ENCODE data around the gene SLC25A43. TPM values are rescaled to one million over a fixed set of nuclear protein-coding genes. Genes with fewer than 3 reads are reported as not detected.

The SLC25A43 gene
- total and polyA plus RNA-seq, 9 of the 15 experiments (the other 6 are each of a cell fraction or from before 2014, with no cell fraction given): 1.3 to 8.4 (median 4.0) TPM

DNA sequence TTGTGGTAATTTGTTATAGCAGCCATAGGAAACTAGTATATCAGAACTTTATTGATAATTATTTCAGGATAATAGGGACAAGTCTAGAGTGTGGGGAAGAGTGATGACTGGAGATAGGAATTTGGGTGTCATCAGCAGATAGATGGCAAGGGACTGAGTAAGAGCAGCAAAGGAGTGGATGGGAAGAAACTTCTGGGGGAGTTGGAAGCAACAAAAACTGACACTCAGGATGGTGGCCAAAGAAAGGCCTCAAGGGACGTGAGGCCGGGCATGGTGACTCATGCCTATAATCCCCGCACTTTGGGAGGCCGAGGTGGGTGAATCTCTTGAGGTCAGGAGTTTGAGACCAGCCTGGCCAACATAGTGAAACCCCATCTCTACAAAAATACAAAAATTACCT is 60.0 kb downstream of the SLC25A43 start:
- Histone ChIP-seq H4K20me1 (replicated peaks; ENCODE audit: control insufficient read depth, insufficient read depth, low read length) (no peaks in the 10 kb centered on the region), H3K9ac (ENCODE audit: insufficient read depth in 1 of 2, low read depth in 2 of 2, low read length in 2 of 2) (no peak overlapping the region), H3K4me3 (no peak overlapping the region), H3K36me3 (ENCODE audit: control insufficient read depth, insufficient read depth, low read length) (no peaks in the 10 kb centered on the region), H2AFZ (ENCODE audit: low read depth, low read length) (no peak overlapping the region), H3K27ac (ENCODE audit: extremely low read depth, low read depth, low read length) (no peak overlapping the region), H3K9me3 (replicated peaks; ENCODE audit: control insufficient read depth, insufficient read depth, low read depth, low read length) (peaks cover 1% of the 10 kb centered on the region; the same call in 1 of the 2 replicates), H3K9me1 (ENCODE audit: control insufficient read depth, insufficient read depth, low read length) (no peaks in the 10 kb centered on the region), H3K27me3 (ENCODE audit: control insufficient read depth in 2 of 2, insufficient read depth in 2 of 2, low read length in 2 of 2) (no peaks in the 10 kb centered on the region), H3K4me2 (ENCODE audit: insufficient read depth, low read length) (no peak overlapping the region), H3K79me2 (ENCODE audit: control insufficient read depth, insufficient read depth, low read length) (no peaks in the 10 kb centered on the region), H3K4me1 (replicated peaks in 1 of 2; ENCODE audit: control insufficient read depth in 2 of 2, insufficient read depth in 2 of 2, low read length in 2 of 2) (no peaks in the 10 kb centered on the region; a peak in 1 of 5 replicates)
- BruUV-seq (replicated peaks): no TSS peak
- in situ Hi-C loops (cut with MboI) (no loop called here), intact Hi-C loops (cut with micrococcal nuclease) (no loop called here)
- FAIRE-seq: no peak
- TF ChIP-seq HNRNPL (IDR thresholded peaks at IDR 0.05; ENCODE audit: low read depth, low read length) (no peak), NR2C1 (IDR thresholded peaks at IDR 0.05) (no peak), NR2C1 (tag; IDR thresholded peaks at IDR 0.05) (no peak)
- ATAC-seq: no peak
- ChIA-PET CTCF (ENCODE audit: low intra/inter-chr PET ratio) (no interaction called here), POLR2A (no interaction called here)
- DNase-seq (ENCODE audit: extremely low read depth in 1 of 4, low spot score in 3 of 4): no peak
- WGBS (ENCODE audit: insufficient coverage, low coverage, missing lambda C conversion rate): 55% methylated on average over 4 of the region's 4 CpGs

DNA sequence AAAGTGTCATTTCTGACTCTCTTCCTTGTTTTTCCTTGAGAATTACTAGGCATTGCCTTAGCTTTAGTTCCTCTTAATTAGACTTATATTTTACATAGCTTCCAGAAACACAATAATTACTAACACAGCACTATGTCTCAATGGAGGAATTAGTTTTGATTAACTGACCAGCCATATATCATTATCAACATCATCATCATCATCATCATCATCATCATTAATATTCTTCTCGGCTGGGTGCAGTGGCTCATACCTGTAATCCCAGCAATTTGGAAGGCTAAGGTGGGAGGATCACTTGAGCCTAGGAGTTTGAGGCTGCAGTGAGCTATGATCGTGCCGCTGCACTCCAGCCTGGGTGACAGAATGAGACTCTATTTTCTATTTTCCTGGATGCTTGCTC is 66.4 kb downstream of the SLC25A43 start:
- ChIA-PET POLR2A (interaction anchor here (0.6 to 0.8 kb wide), 2 partner anchors 244 to 264 kb away, joined by 3 to 5 read pairs; no protein-coding TSS in a partner anchor), CTCF (ENCODE audit: low intra/inter-chr PET ratio) (no interaction called here)
- Histone ChIP-seq H4K20me1 (replicated peaks; ENCODE audit: control insufficient read depth, insufficient read depth, low read length) (peaks cover 16% of the 10 kb centered on the region), H3K4me1 (replicated peaks in 1 of 2; ENCODE audit: control insufficient read depth in 2 of 2, insufficient read depth in 2 of 2, low read length in 2 of 2) (peaks cover 14 to 18% of the 10 kb centered on the region in 2 experiments; a peak in 4 of 5 replicates), H3K4me2 (ENCODE audit: insufficient read depth, low read length) (no peak overlapping the region), H3K79me2 (ENCODE audit: control insufficient read depth, insufficient read depth, low read length) (peaks cover 25% of the 10 kb centered on the region), H2AFZ (ENCODE audit: low read depth, low read length) (no peak overlapping the region), H3K36me3 (ENCODE audit: control insufficient read depth, insufficient read depth, low read length) (peaks cover 17% of the 10 kb centered on the region), H3K27me3 (ENCODE audit: control insufficient read depth in 2 of 2, insufficient read depth in 2 of 2, low read length in 2 of 2) (no peaks in the 10 kb centered on the region), H3K4me3 (no peak overlapping the region), H3K9me3 (replicated peaks; ENCODE audit: control insufficient read depth, insufficient read depth, low read depth, low read length) (no peaks in the 10 kb centered on the region), H3K9ac (ENCODE audit: insufficient read depth in 1 of 2, low read depth in 2 of 2, low read length in 2 of 2) (no peak overlapping the region), H3K27ac (ENCODE audit: extremely low read depth, low read depth, low read length) (no peak overlapping the region), H3K9me1 (ENCODE audit: control insufficient read depth, insufficient read depth, low read length) (peaks cover 2% of the 10 kb centered on the region)
- no TSS peak for BruUV-seq (replicated peaks)
- ATAC-seq (no peak), FAIRE-seq (no peak), DNase-seq (ENCODE audit: extremely low read depth in 1 of 4, low spot score in 3 of 4) (no peak)
- intact Hi-C loops (cut with micrococcal nuclease) (no loop called here), in situ Hi-C loops (cut with MboI) (no loop called here)
- WGBS (ENCODE audit: insufficient coverage, low coverage, missing lambda C conversion rate): 59% methylated on average over 3 of the region's 3 CpGs
- no peak for TF ChIP-seq MECOM (CRISPR knock-in tag; IDR thresholded peaks at IDR 0.05)
- TF ChIP-seq, protein P1, sequence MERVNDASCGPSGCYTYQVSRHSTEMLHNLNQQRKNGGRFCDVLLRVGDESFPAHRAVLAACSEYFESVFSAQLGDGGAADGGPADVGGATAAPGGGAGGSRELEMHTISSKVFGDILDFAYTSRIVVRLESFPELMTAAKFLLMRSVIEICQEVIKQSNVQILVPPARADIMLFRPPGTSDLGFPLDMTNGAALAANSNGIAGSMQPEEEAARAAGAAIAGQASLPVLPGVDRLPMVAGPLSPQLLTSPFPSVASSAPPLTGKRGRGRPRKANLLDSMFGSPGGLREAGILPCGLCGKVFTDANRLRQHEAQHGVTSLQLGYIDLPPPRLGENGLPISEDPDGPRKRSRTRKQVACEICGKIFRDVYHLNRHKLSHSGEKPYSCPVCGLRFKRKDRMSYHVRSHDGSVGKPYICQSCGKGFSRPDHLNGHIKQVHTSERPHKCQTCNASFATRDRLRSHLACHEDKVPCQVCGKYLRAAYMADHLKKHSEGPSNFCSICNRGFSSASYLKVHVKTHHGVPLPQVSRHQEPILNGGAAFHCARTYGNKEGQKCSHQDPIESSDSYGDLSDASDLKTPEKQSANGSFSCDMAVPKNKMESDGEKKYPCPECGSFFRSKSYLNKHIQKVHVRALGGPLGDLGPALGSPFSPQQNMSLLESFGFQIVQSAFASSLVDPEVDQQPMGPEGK (CRISPR knock-in tag; IDR thresholded peaks at IDR 0.05; ENCODE audit: borderline replicate concordance): no peak
- no peak for TF ChIP-seq ZBTB1 (CRISPR knock-in tag; IDR thresholded peaks at IDR 0.05; ENCODE audit: borderline replicate concordance, low read depth)
- no peak for TF ChIP-seq RB1 (IDR thresholded peaks at IDR 0.05; ENCODE audit: low read depth)
- TF ChIP-seq HOXB6 (CRISPR knock-in tag; IDR thresholded peaks at IDR 0.05; ENCODE audit: borderline replicate concordance): no peak
- no peak for TF ChIP-seq NFIX (CRISPR knock-in tag; IDR thresholded peaks at IDR 0.05; ENCODE audit: low read depth)
- no peak for TF ChIP-seq ZNF146 (CRISPR knock-in tag; IDR thresholded peaks at IDR 0.05; ENCODE audit: unreplicated experiment)
- TF ChIP-seq YBX1 (IDR thresholded peaks at IDR 0.05): no peak
- no peak for TF ChIP-seq NR2F6 (CRISPR knock-in tag; IDR thresholded peaks at IDR 0.05)
- no peak for TF ChIP-seq MAFK (IDR thresholded peaks at IDR 0.05; ENCODE audit: low read length)
- no peak for TF ChIP-seq ZNF174 (CRISPR knock-in tag; IDR thresholded peaks at IDR 0.05)
- no peak for TF ChIP-seq ZNF143 (CRISPR knock-in tag; IDR thresholded peaks at IDR 0.05)
- TF ChIP-seq DIDO1 (tag; IDR thresholded peaks at IDR 0.05; ENCODE audit: low read depth): no peak
